Activated CD4-positive, alpha-beta T cell treated with anti-CD3 and anti-CD28 coated beads, Interleukin-2, amount 50 U/mL, for 16 hours (primary cell): Measurements from ENCODE around the gene EIPR1.
"Not testable (repeated sequence)": the region's sequence is repeated elsewhere in the genome, so short reads cannot be mapped to it uniquely, and the experiment has no call there.

ENCODE experiments used
- DNase-seq: peaks from one replicate; pipeline ENCODE4 v3.0.0-alpha.2; 2020

Gene EIPR1

GRCh38 chr2:3185256-3185655 is 192.4 kb downstream of the EIPR1 start:
- no peak for DNase-seq

GRCh38 chr2:3184167-3184566 is 193.5 kb downstream of the EIPR1 start:
- no peak for DNase-seq

DNA sequence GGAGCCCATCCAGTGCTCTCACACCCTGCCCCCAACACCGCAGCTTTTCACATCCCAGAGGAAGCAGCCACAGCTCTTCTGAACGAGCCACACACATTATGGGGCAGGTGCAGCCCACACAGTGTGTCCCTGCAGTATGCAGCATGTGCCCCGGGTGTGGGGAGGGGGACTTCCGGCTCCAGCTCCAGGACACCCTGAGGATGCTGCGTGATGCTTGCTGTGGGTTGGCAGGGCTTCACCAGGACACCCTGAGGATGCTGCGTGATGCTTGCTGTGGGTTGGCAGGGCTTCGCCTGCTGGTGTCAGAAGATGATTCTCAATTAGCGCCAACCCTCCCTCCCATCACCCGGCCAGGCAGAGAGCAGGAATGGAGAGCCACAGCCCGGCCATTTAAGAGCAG is 193.9 kb downstream of the EIPR1 start:
- DNase-seq, result no peak

DNA sequence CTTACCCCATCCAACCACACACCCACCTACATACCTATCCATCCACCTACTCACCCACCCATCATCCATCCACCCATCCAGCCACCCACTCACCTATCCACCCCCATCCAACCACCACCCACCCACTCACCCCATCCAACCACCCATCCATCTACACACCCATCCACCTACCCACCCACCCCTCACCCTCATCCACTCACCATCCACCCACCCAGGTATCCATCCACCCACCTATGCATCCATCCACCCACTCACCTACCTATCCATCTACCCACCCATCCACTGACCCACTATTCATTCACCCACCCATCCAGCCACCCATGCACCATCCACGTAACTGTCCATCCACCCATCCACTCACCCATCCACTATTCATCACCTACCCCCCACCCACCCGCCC is 194.8 kb downstream of the EIPR1 start:
- no peak for DNase-seq

- no peak for DNase-seq
Observed at GRCh38 chr2:3181416-3182010, 196.1 kb downstream of the EIPR1 start.

GRCh38 chr2:3180909-3181221 is 196.8 kb downstream of the EIPR1 start:
- DNase-seq, result not testable (repeated sequence)

- no peak for DNase-seq
Observed at GRCh38 chr2:3180082-3180908, 197.3 kb downstream of the EIPR1 start.

DNA sequence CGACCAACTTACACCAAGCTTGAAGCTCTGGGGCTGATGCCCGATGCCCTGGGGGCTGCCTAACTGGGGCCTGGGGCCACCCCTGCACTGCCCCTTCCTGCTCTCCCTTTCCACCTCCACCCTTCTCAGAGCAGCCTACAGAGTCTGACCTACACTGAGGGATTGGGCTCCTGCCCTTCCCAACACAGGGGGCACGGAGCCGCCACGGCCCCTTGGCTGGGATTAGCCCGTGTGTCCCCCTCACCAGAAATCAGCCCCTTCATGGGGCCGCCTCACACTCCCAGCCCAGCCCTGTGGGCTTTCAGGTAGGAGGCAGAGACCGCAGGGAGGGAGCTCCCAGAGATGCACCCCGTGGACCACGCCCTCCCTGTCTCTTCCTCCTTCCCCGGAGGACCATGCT is 198.0 kb downstream of the EIPR1 start:
- DNase-seq, result no peak

- peak; percentile 6 for DNase-seq
Observed at GRCh38 chr2:3179208-3179607, 198.4 kb downstream of the EIPR1 start.

DNA sequence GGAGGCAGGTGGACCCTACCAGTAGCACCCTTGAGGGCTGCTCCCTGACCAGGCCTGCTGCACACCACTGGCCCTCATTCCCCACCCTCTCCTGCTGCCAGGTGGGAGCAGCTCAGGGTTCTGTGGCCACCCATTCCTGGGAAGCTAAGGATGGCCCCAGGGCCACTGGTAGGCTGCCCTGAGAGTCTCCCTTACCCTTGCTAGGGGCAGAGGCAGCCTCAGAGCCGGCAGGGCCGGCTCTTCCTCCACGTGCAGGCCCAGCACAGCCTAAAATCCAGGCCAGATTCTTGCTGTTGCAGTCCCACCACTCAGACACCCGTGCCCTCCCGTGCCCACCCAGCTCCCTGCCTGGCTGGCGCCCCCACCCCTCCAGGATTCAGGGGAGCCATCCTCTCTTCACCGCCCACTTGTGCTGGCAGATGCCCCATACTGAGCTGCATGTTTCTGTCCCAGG is 199.0 kb downstream of the EIPR1 start:
- DNase-seq, result no peak

- no peak for DNase-seq
Observed at GRCh38 chr2:3177891-3178577, 199.6 kb downstream of the EIPR1 start.

GRCh38 chr2:3176869-3177255 is 200.8 kb downstream of the EIPR1 start:
- no peak for DNase-seq

GRCh38 chr2:3176071-3176868 is 201.3 kb downstream of the EIPR1 start:
- no peak for DNase-seq

DNA sequence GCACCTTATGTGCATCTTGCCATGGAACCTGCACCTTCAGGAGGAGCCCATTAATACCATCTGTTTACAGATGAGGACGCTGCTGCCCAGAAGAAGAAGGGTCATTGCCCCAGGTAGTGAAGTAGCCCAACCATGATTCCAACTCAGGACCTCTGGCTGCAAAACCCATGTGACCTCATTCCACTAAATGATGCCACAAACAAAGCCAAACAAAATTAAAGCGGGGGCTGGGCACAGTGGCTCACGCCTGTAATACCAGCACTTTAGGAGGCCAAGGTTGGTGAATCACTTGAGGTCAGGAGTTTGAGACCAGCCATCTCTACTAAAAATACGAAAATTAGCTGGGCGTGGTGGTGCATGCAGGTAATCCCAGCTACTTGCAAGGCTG is 202.1 kb downstream of the EIPR1 start:
- no peak for DNase-seq

GRCh38 chr2:3174626-3175567 is 202.7 kb downstream of the EIPR1 start:
- DNase-seq, result no peak

DNA sequence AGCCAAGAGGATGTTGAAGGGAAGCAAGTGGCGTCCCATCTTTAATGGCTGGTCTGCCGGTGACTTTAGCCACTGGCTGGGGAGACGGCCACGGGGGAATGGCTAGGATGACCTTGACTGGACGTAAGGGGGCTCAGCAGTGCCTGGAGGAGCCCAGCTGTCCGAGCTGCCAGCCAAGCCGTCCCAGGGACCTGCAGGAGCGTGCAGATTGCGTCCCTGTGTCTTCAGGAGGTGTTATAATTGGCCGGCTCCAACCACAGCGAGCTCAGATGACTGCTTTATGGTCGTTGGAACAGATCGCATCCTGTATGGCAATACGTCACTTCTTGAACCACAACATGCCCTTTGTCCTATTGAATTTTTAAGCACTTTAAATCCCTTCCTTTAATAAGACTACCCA is 204.6 kb downstream of the EIPR1 start:
- DNase-seq, result no peak

DNA sequence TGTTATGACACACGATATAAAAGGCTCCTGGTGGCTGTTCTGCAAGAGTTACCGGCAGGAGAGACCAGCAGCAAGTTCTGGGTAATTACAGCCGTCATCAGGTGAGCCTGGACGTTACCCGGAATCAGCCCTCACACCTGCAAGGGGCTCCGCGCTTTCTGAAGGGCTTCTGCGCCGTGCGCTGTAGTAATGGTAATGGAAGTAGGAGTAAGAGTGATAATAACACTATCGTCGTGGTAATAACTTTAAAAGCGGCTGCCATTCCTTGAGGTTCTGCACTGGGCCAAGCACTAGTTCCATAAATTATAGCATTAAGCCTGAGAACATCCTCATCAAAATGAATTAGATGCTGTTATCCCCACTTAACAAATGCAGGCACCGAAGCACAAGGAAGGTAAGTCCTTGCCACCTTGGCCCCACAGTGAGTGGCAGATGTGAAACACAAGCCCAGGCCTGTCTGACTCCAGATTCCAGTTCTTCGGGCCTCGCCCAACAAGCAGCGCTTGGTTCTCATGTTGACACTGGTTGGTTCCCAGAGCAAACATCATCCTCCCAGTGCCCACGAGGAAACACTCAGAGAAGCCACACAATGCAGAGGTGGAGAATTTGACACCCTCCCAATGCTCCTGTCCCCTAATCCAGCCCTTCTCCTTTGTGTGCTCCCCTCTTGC is 205.2 kb downstream of the EIPR1 start:
- DNase-seq, result no peak

DNA sequence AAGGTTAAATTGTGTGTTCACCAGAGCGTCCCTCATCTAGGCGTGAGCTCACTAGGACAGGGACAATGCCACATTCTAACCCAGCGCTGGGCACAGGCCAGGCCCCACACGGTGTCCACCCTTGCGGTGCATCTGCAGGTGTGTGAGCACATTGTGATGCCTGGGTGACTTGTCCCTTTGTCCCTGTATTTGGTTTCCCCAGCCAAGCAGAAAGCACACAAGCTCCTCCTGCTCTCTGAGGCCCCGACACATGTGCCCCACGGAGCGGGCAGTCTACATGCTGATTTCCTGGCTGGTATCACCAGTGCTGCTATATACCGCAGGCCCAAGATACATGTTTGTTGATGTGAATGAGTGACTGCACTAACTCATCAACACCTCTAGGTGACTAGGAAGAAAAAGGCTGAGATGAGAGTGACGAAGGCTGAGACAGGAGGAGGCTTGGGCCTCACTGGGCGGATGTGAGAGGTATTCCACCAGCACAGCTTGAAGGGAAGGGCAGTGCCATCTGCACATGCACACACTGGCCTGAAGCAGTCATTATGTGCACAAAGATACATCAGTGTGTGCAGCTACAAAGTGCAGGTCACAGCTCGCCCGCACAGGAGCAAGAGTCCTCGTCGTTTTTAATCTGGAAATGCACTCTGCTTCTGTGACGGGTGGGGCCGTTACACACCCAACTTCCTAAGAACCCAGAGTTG is 205.9 kb downstream of the EIPR1 start:
- no peak for DNase-seq

- DNase-seq, result no peak
Observed at GRCh38 chr2:3170792-3171455, 206.7 kb downstream of the EIPR1 start.

- DNase-seq, result peak; percentile 6
Observed at GRCh38 chr2:3169106-3169870, 208.3 kb downstream of the EIPR1 start.
